H9 (cell line): Measurements from ENCODE around the gene SEC14L5. TPM values are rescaled to one million over a fixed set of nuclear protein-coding genes. Genes with fewer than 3 reads are reported as not detected.

Experiments
- DNase-seq: peaks from one replicate; pipeline ENCODE4 v3.0.0-alpha.2; 2017
- H2AFZ ChIP-seq: one replicate; pipeline ENCODE4 v1.6.1; 2013; ENCODE audit warnings: mild to moderate bottlenecking, low read length, control low read depth, moderate library complexity
- H2AK5ac ChIP-seq: 2 replicates; pipeline ENCODE4 v1.6.1; 2013; ENCODE audit warnings: low read length, control low read depth, mixed read lengths; ENCODE audit not compliant: insufficient read length
- H2BK120ac ChIP-seq: one replicate; pipeline ENCODE4 v1.6.1; 2013; ENCODE audit warnings: low read depth, mild to moderate bottlenecking, low read length, control low read depth, inconsistent platforms; ENCODE audit not compliant: poor library complexity, severe bottlenecking
- H2BK12ac ChIP-seq: 2 replicates; pipeline ENCODE4 v1.6.1; 2013; ENCODE audit warnings: low read length, control low read depth, mixed read lengths, low read depth; ENCODE audit not compliant: insufficient read length
- H2BK15ac ChIP-seq: 2 replicates; pipeline ENCODE4 v1.6.1; 2013; ENCODE audit warnings: low read depth, low read length, control low read depth
- H2BK20ac ChIP-seq: one replicate; pipeline ENCODE4 v1.6.1; 2013; ENCODE audit warnings: low read depth, mild to moderate bottlenecking, low read length, control low read depth, inconsistent platforms; ENCODE audit not compliant: poor library complexity, severe bottlenecking
- H2BK5ac ChIP-seq: 2 replicates; pipeline ENCODE4 v1.6.1; 2013; ENCODE audit warnings: low read length, control low read depth, mixed read lengths; ENCODE audit not compliant: insufficient read length
- H3K14ac ChIP-seq: 2 replicates; pipeline ENCODE4 v1.6.1; 2013; ENCODE audit warnings: low read length, control low read depth; ENCODE audit not compliant: insufficient read depth
- H3K18ac ChIP-seq: 2 replicates; pipeline ENCODE4 v1.6.1; 2013; ENCODE audit warnings: low read depth, mild to moderate bottlenecking, mixed read lengths, low read length, control low read depth; ENCODE audit not compliant: insufficient read length
- H3K23ac ChIP-seq: 2 replicates; pipeline ENCODE4 v1.6.1; 2013; ENCODE audit warnings: low read length, control low read depth, mixed read lengths, low read depth; ENCODE audit not compliant: insufficient read length
- H3K23me2 ChIP-seq: 2 replicates; pipeline ENCODE4 v1.6.1; 2013; ENCODE audit warnings: low read depth, mild to moderate bottlenecking, mixed read lengths, low read length, control low read depth; ENCODE audit not compliant: insufficient read length, poor library complexity, severe bottlenecking
- H3K27ac ChIP-seq: 2 replicates; pipeline ENCODE4 v1.5.1; 2013; ENCODE audit warnings: low read length, control low read depth, mixed read lengths, low read depth; ENCODE audit not compliant: insufficient read length
- H3K27me3 ChIP-seq: 2 replicates; pipeline ENCODE4 v1.6.1; 2013; ENCODE audit warnings: low read length, control low read depth, inconsistent platforms; ENCODE audit not compliant: insufficient read depth
- H3K4ac ChIP-seq: 2 replicates; pipeline ENCODE4 v1.6.1; 2013; ENCODE audit warnings: low read depth, mild to moderate bottlenecking, control low read depth, inconsistent platforms, low read length, moderate library complexity
- H3K4me1 ChIP-seq: 2 replicates; pipeline ENCODE4 v1.6.1; 2013; ENCODE audit warnings: low read length, control low read depth, inconsistent platforms; ENCODE audit not compliant: insufficient read depth
- H3K4me2 ChIP-seq: 2 replicates; pipeline ENCODE4 v1.6.1; 2013; ENCODE audit warnings: low read length, control low read depth, mixed read lengths; ENCODE audit not compliant: insufficient read length, insufficient read depth
- H3K56ac ChIP-seq: 2 replicates; pipeline ENCODE4 v1.6.1; 2013; ENCODE audit warnings: low read depth, mild to moderate bottlenecking, mixed read lengths, low read length, control low read depth; ENCODE audit not compliant: insufficient read length
- H3K79me1 ChIP-seq: 2 replicates; pipeline ENCODE4 v1.6.1; 2013; ENCODE audit warnings: low read depth, mild to moderate bottlenecking, moderate library complexity, low read length, control low read depth, inconsistent platforms; ENCODE audit not compliant: insufficient read depth, poor library complexity, severe bottlenecking
- H3K79me2 ChIP-seq: 2 replicates; pipeline ENCODE4 v1.6.1; 2013; ENCODE audit warnings: low read length, control low read depth, inconsistent platforms; ENCODE audit not compliant: insufficient read depth
- H3K9ac ChIP-seq: 2 replicates; pipeline ENCODE4 v1.6.1; 2013; ENCODE audit warnings: low read length, control low read depth, mixed read lengths; ENCODE audit not compliant: insufficient read length; ENCODE audit errors: extremely low read depth
- H3K9me3 ChIP-seq: one replicate; pipeline ENCODE4 v1.6.1; 2013; ENCODE audit warnings: low read depth, low read length, inconsistent platforms; ENCODE audit not compliant: control insufficient read depth
- H3T11ph ChIP-seq: one replicate; pipeline ENCODE4 v1.6.1; 2013; ENCODE audit warnings: mild to moderate bottlenecking, low read length, control low read depth, inconsistent platforms
- H4K20me1 ChIP-seq: one replicate; pipeline ENCODE4 v1.6.1; 2013; ENCODE audit not compliant: control insufficient read depth, insufficient read length, insufficient read depth
- H4K5ac ChIP-seq: 2 replicates; pipeline ENCODE4 v1.6.1; 2013; ENCODE audit warnings: low read depth, mild to moderate bottlenecking, mixed read lengths, low read length, control low read depth; ENCODE audit not compliant: insufficient read length
- H4K8ac ChIP-seq: replicated peaks from 2 replicates; pipeline ENCODE4 v1.6.1; 2013; ENCODE audit warnings: low read length, control low read depth, mixed read lengths, low read depth; ENCODE audit not compliant: insufficient read length
- H4K91ac ChIP-seq: 2 replicates; pipeline ENCODE4 v1.6.1; 2013; ENCODE audit warnings: low read depth, mild to moderate bottlenecking, moderate library complexity, mixed read lengths, low read length, control low read depth; ENCODE audit not compliant: insufficient read length
- H3K27ac Mint-ChIP-seq, 3 experiments: 2 replicates in 2 of 3; 3 replicates in 1 of 3; pipeline ENCODE4 v1.8.0; 2020 to 2021; ENCODE audit warnings: mixed read lengths in 3 of 3, mild to moderate bottlenecking in 1 of 3, moderate library complexity in 1 of 3
- H3K27me3 Mint-ChIP-seq: 2 replicates; pipeline ENCODE4 v1.8.0; 2021; ENCODE audit warnings: low read depth, mild to moderate bottlenecking, moderate library complexity, mixed read lengths
- H3K36me3 Mint-ChIP-seq, 3 experiments: 2 replicates in 2 of 3; 3 replicates in 1 of 3; pipeline ENCODE4 v1.8.0; 2020 to 2021; ENCODE audit warnings: low read depth in 3 of 3, mixed read lengths in 3 of 3; ENCODE audit not compliant: insufficient read depth in 1 of 3
- H3K4me1 Mint-ChIP-seq, 2 experiments: 2 replicates each; pipeline ENCODE4 v1.8.0; 2020; ENCODE audit warnings: mixed read lengths in 2 of 2
- H3K4me3 Mint-ChIP-seq, 2 experiments: 2 replicates in 1 of 2; 3 replicates in 1 of 2; pipeline ENCODE4 v1.8.0; 2020 to 2021; ENCODE audit warnings: mild to moderate bottlenecking in 2 of 2, mixed read lengths in 2 of 2, moderate library complexity in 1 of 2
- H3K9me3 Mint-ChIP-seq, 2 experiments: 2 replicates in 1 of 2; 3 replicates in 1 of 2; pipeline ENCODE4 v1.8.0; 2020; ENCODE audit warnings: mild to moderate bottlenecking in 2 of 2, mixed read lengths in 2 of 2, moderate library complexity in 1 of 2
- CTCF ChIP-seq: fragments of 200-600 bp; sonication (generic); conservative IDR thresholded peaks from 3 replicates; pipeline ENCODE4 v1.8.0; 2021; ENCODE audit warnings: antibody characterized with exemption, mild to moderate bottlenecking
- WGBS: extraction: QIAGEN DNeasy Blood & Tissue Kit; methylation state at CpG from one replicate; pipeline ENCODE4 v1.1.7; 2013; ENCODE audit warnings: missing lambda C conversion rate, low lambda C conversion rate, mixed read lengths; ENCODE audit not compliant: insufficient read length; ENCODE audit errors: extremely low coverage; 5-methylcytosine and 5-hydroxymethylcytosine counted together
- total RNA-seq: library from RNA; stranded (reverse); gene quantifications from 2 replicates; pipeline ENCODE4 v1.2.1, GENCODE V29; 2021

Gene SEC14L5
- total RNA-seq, 1 experiment from 2014 or later, result 4.1 TPM

- no peak overlapping the region for H3K23ac ChIP-seq
- H2BK12ac ChIP-seq, result no peak overlapping the region
- no peaks in the 10 kb centered on the region for H3K23me2 ChIP-seq
- H2AK5ac ChIP-seq, result no peak overlapping the region
- no peak overlapping the region for H2BK5ac ChIP-seq
- H3K18ac ChIP-seq, result no peak overlapping the region
- no peak overlapping the region for H2BK120ac ChIP-seq
- H4K5ac ChIP-seq, result no peak overlapping the region
- Mint-ChIP-seq H3K4me1 (peaks cover 0 to 6% of the 10 kb centered on the region in 2 experiments; a peak in 2 of 4 replicates), H3K27me3 (peaks cover 12% of the 10 kb centered on the region), H3K27ac (peak overlapping the region in 2 of 3 experiments; percentile 50 to 62; a peak in 2 of 7 replicates), H3K9me3 (no peaks in the 10 kb centered on the region; a peak in 1 of 5 replicates), H3K36me3 (no peaks in the 10 kb centered on the region), H3K4me3 (no peak overlapping the region; a peak in 1 of 5 replicates)
- H2AFZ ChIP-seq, result no peak overlapping the region
- H3K9ac ChIP-seq, result no peak overlapping the region
- no peak for TF ChIP-seq CTCF
- H3K9me3 ChIP-seq, result no peaks in the 10 kb centered on the region
- H3K4ac ChIP-seq, result no peak overlapping the region
- H3K27me3 ChIP-seq, result no peaks in the 10 kb centered on the region
- no peak overlapping the region for H3K14ac ChIP-seq
- H4K8ac ChIP-seq, result no peak overlapping the region
- no peaks in the 10 kb centered on the region for H3K79me1 ChIP-seq
- H2BK15ac ChIP-seq, result no peak overlapping the region
- WGBS, result no CpG with 5 or more reads among the region's 10 CpGs
- H3K56ac ChIP-seq, result no peak overlapping the region
- no peaks in the 10 kb centered on the region for H4K20me1 ChIP-seq
- no peak overlapping the region for H3T11ph ChIP-seq
- H4K91ac ChIP-seq, result no peak overlapping the region
- H2BK20ac ChIP-seq, result no peak overlapping the region
- H3K4me1 ChIP-seq, result no peaks in the 10 kb centered on the region
- H3K79me2 ChIP-seq, result no peaks in the 10 kb centered on the region
- no peak overlapping the region for H3K4me2 ChIP-seq
- H3K27ac ChIP-seq, result no peak overlapping the region
- no peak for DNase-seq
Measured at GRCh38 chr16:4980691-4981090, 22.6 kb downstream of the SEC14L5 start.
